Thoracic aorta (tissue), 2 donors: ENCODE results near the gene FIGNL2. TPM values are rescaled to one million over a fixed set of nuclear protein-coding genes. Genes with fewer than 3 reads are reported as not detected.
A peak's percentile ranks its signal among the peaks of the same experiment; 100 is the strongest.

ENCODE experiments used
- ATAC-seq: fragments of 150-250 bp; one replicate; pipeline ENCODE4 v1.8.0; 2017; ENCODE audit warnings: low read depth; ENCODE audit not compliant: insufficient number of reproducible peaks, low FRiP score
- DNase-seq: peaks from one replicate; pipeline ENCODE4 v3.0.0-alpha.2; 2020; ENCODE audit warnings: low spot score
- H3K27ac ChIP-seq, 2 donors: fragments of 200-600 bp; sonication (generic); 1 replicate in 1 of 2; 2 replicates in 1 of 2; pipeline ENCODE4 v1.5.1; 2016; ENCODE audit warnings: mild to moderate bottlenecking in 2 of 2, moderate library complexity in 2 of 2
- H3K27me3 ChIP-seq: fragments of 200-600 bp; sonication (generic); replicated peaks from 2 replicates; pipeline ENCODE4 v1.6.0; 2016; ENCODE audit warnings: mild to moderate bottlenecking; ENCODE audit not compliant: insufficient read depth
- H3K36me3 ChIP-seq: fragments of 200-600 bp; sonication (generic); one replicate; pipeline ENCODE4 v1.5.1; 2016
- H3K4me1 ChIP-seq, 2 donors: fragments of 200-600 bp; sonication (generic); 1 replicate in 1 of 2; 2 replicates in 1 of 2; pipeline versions ENCODE4 v1.5.1 to v1.6.0; 2016; ENCODE audit warnings: low read depth in 2 of 2, mild to moderate bottlenecking in 1 of 2; ENCODE audit not compliant: control insufficient read depth in 1 of 2
- H3K4me3 ChIP-seq: fragments of 200-600 bp; sonication (generic); 2 replicates; pipeline ENCODE4 v1.5.1; 2016; ENCODE audit warnings: mild to moderate bottlenecking
- H3K9me3 ChIP-seq: fragments of 200-600 bp; sonication (generic); 2 replicates; pipeline ENCODE4 v1.5.1; 2016
- total RNA-seq, 2 donors: library from RNA; depleted of rRNA; stranded (reverse); fragments of >200 nt; gene quantifications; one replicate each; pipeline versions ENCODE4 v1.1.0 to v1.2.3, GENCODE V29; 2016
- TF ChIP-seq, protein P1 (sequence below): fragments of 200-600 bp; sonication (generic); IDR thresholded peaks from one replicate; pipeline ENCODE4 v1.5.1; 2019; ENCODE audit warnings: antibody characterized with exemption

Gene FIGNL2
- total RNA-seq, 2 donors from 2014 or later: 0.28 TPM; not detected in 1

GRCh38 chr12:51814311-51815088 lies 34.0 kb downstream of the FIGNL2 start:
- DNase-seq: no peak
- Histone ChIP-seq H3K4me3 (peak overlapping the region; percentile 71), H3K36me3 (no peaks in the 10 kb centered on the region), H3K27me3 (no peaks in the 10 kb centered on the region), H3K9me3 (no peaks in the 10 kb centered on the region), H3K4me1 (no peaks in the 10 kb centered on the region), H3K27ac (no peak overlapping the region)
- TF ChIP-seq, protein P1, sequence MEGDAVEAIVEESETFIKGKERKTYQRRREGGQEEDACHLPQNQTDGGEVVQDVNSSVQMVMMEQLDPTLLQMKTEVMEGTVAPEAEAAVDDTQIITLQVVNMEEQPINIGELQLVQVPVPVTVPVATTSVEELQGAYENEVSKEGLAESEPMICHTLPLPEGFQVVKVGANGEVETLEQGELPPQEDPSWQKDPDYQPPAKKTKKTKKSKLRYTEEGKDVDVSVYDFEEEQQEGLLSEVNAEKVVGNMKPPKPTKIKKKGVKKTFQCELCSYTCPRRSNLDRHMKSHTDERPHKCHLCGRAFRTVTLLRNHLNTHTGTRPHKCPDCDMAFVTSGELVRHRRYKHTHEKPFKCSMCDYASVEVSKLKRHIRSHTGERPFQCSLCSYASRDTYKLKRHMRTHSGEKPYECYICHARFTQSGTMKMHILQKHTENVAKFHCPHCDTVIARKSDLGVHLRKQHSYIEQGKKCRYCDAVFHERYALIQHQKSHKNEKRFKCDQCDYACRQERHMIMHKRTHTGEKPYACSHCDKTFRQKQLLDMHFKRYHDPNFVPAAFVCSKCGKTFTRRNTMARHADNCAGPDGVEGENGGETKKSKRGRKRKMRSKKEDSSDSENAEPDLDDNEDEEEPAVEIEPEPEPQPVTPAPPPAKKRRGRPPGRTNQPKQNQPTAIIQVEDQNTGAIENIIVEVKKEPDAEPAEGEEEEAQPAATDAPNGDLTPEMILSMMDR: peak; percentile 18
- ATAC-seq: no peak

DNA sequence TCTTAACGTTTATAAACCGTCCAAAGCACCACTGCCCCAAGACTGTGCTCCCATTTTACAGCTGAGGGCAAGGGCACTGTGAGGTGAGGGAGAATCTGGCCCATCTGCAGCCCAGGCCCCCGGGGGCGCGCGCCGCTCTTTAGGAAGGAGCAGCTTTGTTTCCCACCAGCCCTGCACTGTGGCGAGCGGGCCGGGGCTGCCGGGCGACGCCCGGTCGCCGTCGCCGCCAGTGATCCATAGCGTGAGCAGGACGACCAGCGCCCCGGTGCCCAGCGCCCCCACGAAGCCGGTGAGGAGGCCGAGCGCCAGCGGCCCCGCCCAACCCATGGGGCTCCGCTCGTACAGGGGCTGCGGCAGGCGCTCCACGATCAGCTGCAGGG lies 34.6 kb downstream of the FIGNL2 start:
- H3K4me3 ChIP-seq: peak overlapping the region; percentile 71
- TF ChIP-seq, protein P1: no peak
- no peaks in the 10 kb centered on the region for H3K27me3 ChIP-seq
- no peaks in the 10 kb centered on the region for H3K9me3 ChIP-seq
- DNase-seq (no peak), ATAC-seq (no peak)
- H3K27ac ChIP-seq: no peak overlapping the region
- no peaks in the 10 kb centered on the region for H3K4me1 ChIP-seq
- H3K36me3 ChIP-seq: no peaks in the 10 kb centered on the region

DNA sequence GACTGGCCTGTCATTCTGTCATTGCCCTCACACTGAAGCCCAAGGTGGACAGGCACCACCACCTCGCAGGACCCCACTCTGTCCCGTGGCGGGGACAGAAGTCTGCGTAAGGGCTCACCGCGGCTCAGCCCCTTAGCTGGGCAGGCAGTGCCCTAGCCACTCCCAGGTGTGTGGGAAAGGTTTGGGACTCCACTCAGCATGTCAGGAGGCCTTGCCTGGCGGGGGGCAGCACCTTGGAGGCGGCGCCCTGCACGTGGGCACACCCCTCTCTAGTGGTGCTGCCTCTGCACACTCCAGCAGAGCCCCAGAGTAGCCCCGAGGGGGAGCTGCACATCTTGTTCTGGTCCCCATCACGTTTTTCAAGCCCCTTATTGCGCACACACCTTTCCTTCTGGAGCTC lies 35.6 kb downstream of the FIGNL2 start:
- H3K36me3 ChIP-seq: no peaks in the 10 kb centered on the region
- no peak overlapping the region for H3K4me3 ChIP-seq
- no peak overlapping the region for H3K27ac ChIP-seq
- H3K4me1 ChIP-seq: no peaks in the 10 kb centered on the region
- DNase-seq: no peak
- no peaks in the 10 kb centered on the region for H3K27me3 ChIP-seq
- H3K9me3 ChIP-seq: no peaks in the 10 kb centered on the region
- no peak for ATAC-seq
- TF ChIP-seq, protein P1: no peak

GRCh38 chr12:51811203-51812202 lies 37.0 kb downstream of the FIGNL2 start:
- Histone ChIP-seq H3K36me3 (no peaks in the 10 kb centered on the region), H3K4me3 (no peak overlapping the region), H3K9me3 (no peaks in the 10 kb centered on the region), H3K27me3 (no peaks in the 10 kb centered on the region), H3K27ac (no peak overlapping the region), H3K4me1 (no peaks in the 10 kb centered on the region)
- no peak for DNase-seq
- TF ChIP-seq, protein P1: no peak
- ATAC-seq: no peak

GRCh38 chr12:51809193-51809592 lies 39.3 kb downstream of the FIGNL2 start:
- Histone ChIP-seq H3K4me1 (no peaks in the 10 kb centered on the region), H3K36me3 (no peaks in the 10 kb centered on the region), H3K27ac (no peak overlapping the region), H3K27me3 (no peaks in the 10 kb centered on the region), H3K4me3 (no peak overlapping the region), H3K9me3 (no peaks in the 10 kb centered on the region)
- DNase-seq (no peak), ATAC-seq (no peak)
- TF ChIP-seq, protein P1: no peak
